Endothelial cell of umbilical vein (primary cell): ENCODE data around the gene SEL1L2. TPM values are rescaled to one million over a fixed set of nuclear protein-coding genes. Genes with fewer than 3 reads are reported as not detected.

Source experiments
- BruUV-seq: library from RNA; stranded (reverse); fragments of 400-500 nt; replicated peaks from 2 replicates; lab custom pipeline; 2021; lab: Mats Ljungman, UMichigan
- CTCF ChIA-PET: fragments of 300-600, 350-600 bp; sonication (Branson Sonifier 250); formaldehyde crosslinking; loops from one replicate; lab custom pipeline; 2021; ENCODE audit warnings: antibody characterized with exemption, inconsistent platforms; lab: Charles Lee
- POLR2A ChIA-PET: fragments of 300-600, 350-600 bp; sonication (Branson Sonifier 250); formaldehyde crosslinking; loops from one replicate; lab custom pipeline; 2021; ENCODE audit warnings: antibody characterized with exemption, inconsistent platforms; lab: Charles Lee
- DNase-seq: peaks from one replicate; pipeline ENCODE4 v3.0.0-alpha.2; 2011; ENCODE audit warnings: low read depth, low spot score
- FAIRE-seq: peaks from 2 replicates; lab custom pipeline; 2011; peaks lifted over from hg19 to GRCh38; lab: Jason Lieb, UNC
- H2AFZ ChIP-seq: 2 replicates; pipeline ENCODE4 v1.6.0; 2012; ENCODE audit warnings: low read depth, low read length, control low read depth, inconsistent platforms
- H3K27ac ChIP-seq: 2 replicates; pipeline ENCODE4 v1.5.1; 2011; ENCODE audit warnings: low read depth, mild to moderate bottlenecking, control low read depth, low read length, moderate library complexity; ENCODE audit not compliant: insufficient read depth
- H3K27me3 ChIP-seq, 2 experiments: 2 replicates each; pipeline versions ENCODE4 v1.6.0 to v1.6.1; 2011; ENCODE audit warnings: low read length in 2 of 2, mixed read lengths in 1 of 2; ENCODE audit not compliant: control insufficient read depth in 2 of 2, insufficient read depth in 2 of 2
- H3K36me3 ChIP-seq, 2 experiments: 2 replicates in 1 of 2; 3 replicates in 1 of 2; pipeline ENCODE4 v1.5.1; 2011; ENCODE audit warnings: low read length in 2 of 2, mild to moderate bottlenecking in 1 of 2, moderate library complexity in 1 of 2; ENCODE audit not compliant: control insufficient read depth in 2 of 2, insufficient read depth in 2 of 2; ENCODE audit errors: extremely low read depth in 1 of 2
- H3K4me1 ChIP-seq: 3 replicates; pipeline ENCODE4 v1.5.1; 2011; ENCODE audit warnings: mild to moderate bottlenecking, low read length; ENCODE audit not compliant: control insufficient read depth, insufficient read depth; ENCODE audit errors: extremely low read depth
- H3K4me2 ChIP-seq: 2 replicates; pipeline ENCODE4 v1.6.1; 2011; ENCODE audit warnings: low read length, control low read depth, mixed read lengths; ENCODE audit not compliant: insufficient read depth
- H3K4me3 ChIP-seq, 3 experiments: fragments of 200-600 bp in 1 of 3; sonication (generic), shearing (Covaris generic) in 1 of 3; replicated peaks in 1 of 3; 2 replicates each; pipeline ENCODE4 v1.5.1; 2011 to 2016; ENCODE audit warnings: control low read depth in 3 of 3, low read length in 3 of 3, mild to moderate bottlenecking in 2 of 3, inconsistent platforms in 1 of 3, low read depth in 1 of 3, moderate library complexity in 1 of 3; ENCODE audit not compliant: insufficient read depth in 1 of 3
- H3K79me2 ChIP-seq: 2 replicates; pipeline ENCODE4 v1.6.0; 2012; ENCODE audit warnings: low read length, inconsistent platforms; ENCODE audit not compliant: control insufficient read depth, insufficient read depth
- H3K9ac ChIP-seq: replicated peaks from 2 replicates; pipeline ENCODE3; 2011; ENCODE audit warnings: low read length, control low read depth; ENCODE audit not compliant: insufficient read depth; ENCODE audit errors: extremely low read depth
- H3K9me1 ChIP-seq: replicated peaks from 3 replicates; pipeline ENCODE4 v1.6.0; 2011; ENCODE audit warnings: mild to moderate bottlenecking, low read length; ENCODE audit not compliant: control insufficient read depth, insufficient read depth; ENCODE audit errors: extremely low read depth
- H3K9me3 ChIP-seq: replicated peaks from 2 replicates; pipeline ENCODE4 v1.5.1; 2012; ENCODE audit warnings: low read length, inconsistent platforms; ENCODE audit not compliant: control insufficient read depth, insufficient read depth
- H4K20me1 ChIP-seq: replicated peaks from 2 replicates; pipeline ENCODE3; 2011; ENCODE audit warnings: mild to moderate bottlenecking, low read length; ENCODE audit not compliant: control insufficient read depth, insufficient read depth; ENCODE audit errors: extremely low read depth
- EZH2 ChIP-seq: IDR thresholded peaks from 2 replicates; pipeline ENCODE4 v1.6.1; 2012; ENCODE audit warnings: borderline replicate concordance, low read depth, mild to moderate bottlenecking, moderate library complexity, low read length, inconsistent platforms; ENCODE audit not compliant: severe bottlenecking
- FOS ChIP-seq: IDR thresholded peaks from 2 replicates; pipeline ENCODE4 v1.6.1; 2011; ENCODE audit warnings: mild to moderate bottlenecking, low read length, moderate library complexity, borderline replicate concordance; ENCODE audit not compliant: insufficient read depth
- GATA2 ChIP-seq: IDR thresholded peaks from 2 replicates; pipeline ENCODE4 v1.7.0; 2011; ENCODE audit warnings: low read depth, mild to moderate bottlenecking, moderate library complexity, mixed read lengths, low read length; ENCODE audit not compliant: insufficient read length, insufficient read depth
- JUN ChIP-seq: IDR thresholded peaks from 2 replicates; pipeline ENCODE4 v1.6.1; 2011; ENCODE audit warnings: borderline replicate concordance, low read depth; ENCODE audit not compliant: insufficient read length, insufficient read depth
- MYC ChIP-seq: IDR thresholded peaks from one replicate; pipeline ENCODE4 v1.6.1; 2011; ENCODE audit warnings: mild to moderate bottlenecking, low read depth, low read length
- POLR2A ChIP-seq: IDR thresholded peaks from 2 replicates; pipeline ENCODE4 v1.6.1; 2012; ENCODE audit warnings: low read depth, mild to moderate bottlenecking, control low read depth, low read length
- POLR2AphosphoS5 ChIP-seq: IDR thresholded peaks from 2 replicates; pipeline ENCODE4 v1.6.1; 2012; ENCODE audit warnings: low read depth, mild to moderate bottlenecking, control low read depth, low read length, moderate library complexity; ENCODE audit not compliant: insufficient read depth
- dilution Hi-C: fragments of 300-500 bp; cut with MboI; formaldehyde crosslinking; loops from one replicate; pipeline ENCODE4 v1.15.0; 2019; ENCODE audit warnings: low sequenced_read_pairs; ENCODE audit not compliant: extremely low pct_ligation_motif_present
- intact Hi-C: fragments of 100-400 bp; cut with micrococcal nuclease; formaldehyde crosslinking; loops from one replicate; pipeline ENCODE4 v1.10.0; 2022
- polyA plus RNA-seq, 4 experiments: library from polyadenylated mRNA; depleted of rRNA in 3 of 4; stranded (reverse) in 3 of 4; unstranded in 1 of 4; fragments of >200 nt; gene quantifications; 2 replicates each; pipeline versions ENCODE4 v1.2.1 to v1.2.3, GENCODE V29; 2011 to 2012; ENCODE audit warnings: missing spikeins in 1 of 4
- total RNA-seq: library from RNA; stranded (reverse); gene quantifications from 2 replicates; pipeline ENCODE4 v1.2.3, GENCODE V29; 2021
- TF ChIP-seq, protein P1 (sequence below), 2 donors: IDR thresholded peaks; 1 replicate in 1 of 2; 2 replicates in 1 of 2; pipeline ENCODE4 v1.5.1; 2011; ENCODE audit warnings: low read length in 2 of 2, mild to moderate bottlenecking in 2 of 2, moderate library complexity in 2 of 2, control low read depth in 1 of 2, inconsistent platforms in 1 of 2, low read depth in 1 of 2; ENCODE audit not compliant: insufficient read depth in 1 of 2; ENCODE audit errors: extremely low read depth in 1 of 2
- TF ChIP-seq, protein P2 (sequence below): IDR thresholded peaks from 2 replicates; pipeline ENCODE4 v1.6.1; 2011; ENCODE audit not compliant: insufficient read depth, insufficient read length

Gene SEL1L2
- total and polyA plus RNA-seq, 2 donors (not counting 3 experiments of a cell fraction or from before 2014, with no cell fraction given) = not detected

DNA sequence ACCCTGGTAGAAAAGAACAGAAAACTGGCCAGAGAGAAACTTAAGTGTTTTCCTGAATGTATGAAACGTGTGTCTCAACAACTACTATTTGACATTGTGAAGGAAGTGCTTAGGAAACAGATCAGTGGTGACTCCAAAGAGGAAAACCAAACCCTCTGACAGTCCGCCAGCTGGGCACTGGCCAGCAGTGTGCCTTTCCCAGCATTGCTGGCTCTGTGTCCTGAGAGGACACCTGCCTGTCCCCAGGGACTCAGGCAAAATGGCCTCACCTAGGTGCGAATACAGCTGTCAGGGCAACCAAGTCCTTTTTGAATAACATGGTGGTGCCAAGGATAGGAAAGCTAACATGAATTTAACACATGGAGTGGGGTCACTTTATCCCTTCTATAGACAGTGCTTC lies 133.1 kb downstream of the SEL1L2 start:
- no TSS peak for BruUV-seq
- FAIRE-seq (no peak), DNase-seq (no peak)
- no peak overlapping the region for H3K4me2 ChIP-seq
- H3K27ac ChIP-seq = no peak overlapping the region
- H3K9me1 ChIP-seq = no peaks in the 10 kb centered on the region
- CTCF ChIA-PET = interaction anchor here (1.5 kb wide), 1 partner anchor 37 kb away, joined by 3 read pairs; no protein-coding TSS in a partner anchor
- POLR2A ChIA-PET = no interaction called here
- dilution Hi-C loops (no loop called here), intact Hi-C loops (no loop called here)
- H3K4me3 ChIP-seq = no peak overlapping the region
- no peaks in the 10 kb centered on the region for H3K9me3 ChIP-seq
- no peak overlapping the region for H2AFZ ChIP-seq
- TF ChIP-seq FOS = no peak
- TF ChIP-seq POLR2AphosphoS5 = no peak
- TF ChIP-seq, protein P1, sequence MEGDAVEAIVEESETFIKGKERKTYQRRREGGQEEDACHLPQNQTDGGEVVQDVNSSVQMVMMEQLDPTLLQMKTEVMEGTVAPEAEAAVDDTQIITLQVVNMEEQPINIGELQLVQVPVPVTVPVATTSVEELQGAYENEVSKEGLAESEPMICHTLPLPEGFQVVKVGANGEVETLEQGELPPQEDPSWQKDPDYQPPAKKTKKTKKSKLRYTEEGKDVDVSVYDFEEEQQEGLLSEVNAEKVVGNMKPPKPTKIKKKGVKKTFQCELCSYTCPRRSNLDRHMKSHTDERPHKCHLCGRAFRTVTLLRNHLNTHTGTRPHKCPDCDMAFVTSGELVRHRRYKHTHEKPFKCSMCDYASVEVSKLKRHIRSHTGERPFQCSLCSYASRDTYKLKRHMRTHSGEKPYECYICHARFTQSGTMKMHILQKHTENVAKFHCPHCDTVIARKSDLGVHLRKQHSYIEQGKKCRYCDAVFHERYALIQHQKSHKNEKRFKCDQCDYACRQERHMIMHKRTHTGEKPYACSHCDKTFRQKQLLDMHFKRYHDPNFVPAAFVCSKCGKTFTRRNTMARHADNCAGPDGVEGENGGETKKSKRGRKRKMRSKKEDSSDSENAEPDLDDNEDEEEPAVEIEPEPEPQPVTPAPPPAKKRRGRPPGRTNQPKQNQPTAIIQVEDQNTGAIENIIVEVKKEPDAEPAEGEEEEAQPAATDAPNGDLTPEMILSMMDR (IDR thresholded peaks at IDR 0.05; ENCODE audit: extremely low read depth in 1 of 2, insufficient read depth in 1 of 2, low read depth in 1 of 2, low read length in 2 of 2) = no peak
- TF ChIP-seq POLR2A = no peak
- no peak for TF ChIP-seq EZH2
- no peak for TF ChIP-seq GATA2
- TF ChIP-seq, protein P2, sequence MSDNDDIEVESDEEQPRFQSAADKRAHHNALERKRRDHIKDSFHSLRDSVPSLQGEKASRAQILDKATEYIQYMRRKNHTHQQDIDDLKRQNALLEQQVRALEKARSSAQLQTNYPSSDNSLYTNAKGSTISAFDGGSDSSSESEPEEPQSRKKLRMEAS = no peak
- no peak for TF ChIP-seq MYC
- no peak for TF ChIP-seq JUN
- H4K20me1 ChIP-seq = no peaks in the 10 kb centered on the region
- no peak overlapping the region for H3K9ac ChIP-seq
- no peaks in the 10 kb centered on the region for H3K4me1 ChIP-seq
- H3K79me2 ChIP-seq = no peaks in the 10 kb centered on the region
- no peaks in the 10 kb centered on the region for H3K36me3 ChIP-seq
- no peaks in the 10 kb centered on the region for H3K27me3 ChIP-seq
